ENCODE data around the gene RTL9.
"Not testable (repeated sequence)": the region's sequence is repeated elsewhere in the genome, so short reads cannot be mapped to it uniquely, and the experiment has no call there.

RTL9 gene

DNA sequence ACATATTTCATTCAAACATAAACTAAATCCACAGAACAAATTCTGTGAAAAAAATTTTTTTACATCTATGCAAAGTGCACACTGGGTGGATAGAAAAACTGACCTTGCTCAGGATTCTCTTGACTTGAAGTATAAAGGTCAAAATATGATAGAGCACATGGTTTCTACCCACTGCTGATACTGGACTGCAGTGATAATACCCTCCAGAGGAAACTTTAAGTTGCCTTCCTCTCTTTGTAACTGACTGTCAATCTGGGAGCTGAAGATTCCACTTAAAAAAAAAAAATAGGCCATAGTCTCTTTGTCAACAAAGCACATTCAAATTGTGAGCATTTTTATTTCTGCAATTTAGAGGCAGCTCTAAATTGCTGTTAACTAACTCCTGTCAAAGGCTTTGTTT is 37.6 kb upstream of the RTL9 start:
- Histone ChIP-seq H3K27me3 (ENCODE audit: low read depth, low read length) (no peaks in the 10 kb centered on the region), H3K27ac (ENCODE audit: low read length) (no peak overlapping the region), H3K4me1 (ENCODE audit: control insufficient read depth in 1 of 2, insufficient read depth in 2 of 2, low read length in 2 of 2) (peaks cover 0 to 4% of the 10 kb centered on the region in 2 donors), H3K4me3 (ENCODE audit: low read depth in 1 of 2, low read length in 2 of 2) (no peak overlapping the region), H3K9me3 (ENCODE audit: control insufficient read depth in 1 of 2, low read length in 2 of 2) (no peaks in the 10 kb centered on the region), H3K36me3 (ENCODE audit: control insufficient read depth in 1 of 2, insufficient read depth in 2 of 2, low read length in 2 of 2) (no peaks in the 10 kb centered on the region)

- H3K27me3 ChIP-seq (ENCODE audit: low read depth, low read length) = no peaks in the 10 kb centered on the region
- H3K4me1 ChIP-seq (ENCODE audit: control insufficient read depth in 1 of 2, insufficient read depth in 2 of 2, low read length in 2 of 2) = no peaks in the 10 kb centered on the region
- H3K27ac ChIP-seq (ENCODE audit: low read length) = no peak overlapping the region
- H3K9me3 ChIP-seq (ENCODE audit: control insufficient read depth in 1 of 2, low read length in 2 of 2) = no peaks in the 10 kb centered on the region
- no peak overlapping the region for H3K4me3 ChIP-seq (ENCODE audit: low read depth in 1 of 2, low read length in 2 of 2)
- no peaks in the 10 kb centered on the region for H3K36me3 ChIP-seq (ENCODE audit: control insufficient read depth in 1 of 2, insufficient read depth in 2 of 2, low read length in 2 of 2)
These were observed 37.0 kb upstream of the RTL9 start for GRCh38 chrX:110321670-110322069.

DNA sequence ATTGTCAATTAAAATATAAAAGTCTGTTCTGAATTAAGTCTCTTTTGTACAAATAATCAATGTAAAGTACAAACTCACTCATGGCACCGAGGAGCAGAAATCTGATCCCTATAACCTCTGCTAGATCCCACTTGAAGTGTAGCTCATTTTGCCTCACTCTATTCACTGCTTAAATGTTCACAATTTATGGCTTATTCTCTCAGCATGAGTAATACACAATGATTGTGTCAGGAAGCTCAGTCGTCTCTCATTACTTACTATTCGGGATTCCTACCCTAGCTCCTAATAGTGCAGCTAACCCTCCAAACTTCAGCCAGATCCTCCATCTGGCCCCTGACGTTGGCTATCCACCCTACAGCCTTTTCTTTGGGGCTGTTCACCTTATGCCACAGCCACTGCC is 36.0 kb upstream of the RTL9 start:
- Histone ChIP-seq H3K4me3 (ENCODE audit: low read depth in 1 of 2, low read length in 2 of 2) (no peak overlapping the region), H3K36me3 (ENCODE audit: control insufficient read depth in 1 of 2, insufficient read depth in 2 of 2, low read length in 2 of 2) (no peaks in the 10 kb centered on the region), H3K27me3 (ENCODE audit: low read depth, low read length) (no peaks in the 10 kb centered on the region), H3K27ac (ENCODE audit: low read length) (no peak overlapping the region), H3K4me1 (ENCODE audit: control insufficient read depth in 1 of 2, insufficient read depth in 2 of 2, low read length in 2 of 2) (no peaks in the 10 kb centered on the region), H3K9me3 (ENCODE audit: control insufficient read depth in 1 of 2, low read length in 2 of 2) (no peaks in the 10 kb centered on the region)

DNA sequence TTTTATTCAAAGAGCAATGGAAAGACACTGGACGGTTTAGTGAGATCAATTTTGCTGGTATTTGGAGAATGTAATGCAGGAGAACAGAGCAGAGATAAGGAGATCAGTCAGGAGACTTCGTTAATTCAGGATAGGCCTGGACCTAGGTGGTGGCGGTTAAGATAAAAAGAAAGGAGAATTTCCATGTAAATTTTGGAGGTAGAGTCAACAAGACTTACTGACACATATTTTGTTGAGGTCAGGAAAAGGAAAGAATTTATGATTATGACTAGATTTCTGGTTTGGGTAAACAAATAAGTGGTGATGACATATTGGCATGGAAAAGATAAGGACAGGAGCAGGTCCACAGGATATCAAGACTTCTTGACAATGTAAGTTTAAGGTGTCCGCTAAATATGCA is 31.9 kb upstream of the RTL9 start:
- H3K27me3 ChIP-seq (ENCODE audit: low read depth, low read length) = no peaks in the 10 kb centered on the region
- H3K4me3 ChIP-seq (ENCODE audit: low read depth in 1 of 2, low read length in 2 of 2) = no peak overlapping the region
- no peaks in the 10 kb centered on the region for H3K9me3 ChIP-seq (ENCODE audit: control insufficient read depth in 1 of 2, low read length in 2 of 2)
- no peaks in the 10 kb centered on the region for H3K36me3 ChIP-seq (ENCODE audit: control insufficient read depth in 1 of 2, insufficient read depth in 2 of 2, low read length in 2 of 2)
- H3K4me1 ChIP-seq (ENCODE audit: control insufficient read depth in 1 of 2, insufficient read depth in 2 of 2, low read length in 2 of 2) = no peaks in the 10 kb centered on the region
- no peak overlapping the region for H3K27ac ChIP-seq (ENCODE audit: low read length)

GRCh38 chrX:110327336-110327735 is 31.3 kb upstream of the RTL9 start:
- no peaks in the 10 kb centered on the region for H3K27me3 ChIP-seq (ENCODE audit: low read depth, low read length)
- no peak overlapping the region for H3K27ac ChIP-seq (ENCODE audit: low read length)
- no peaks in the 10 kb centered on the region for H3K4me1 ChIP-seq (ENCODE audit: control insufficient read depth in 1 of 2, insufficient read depth in 2 of 2, low read length in 2 of 2)
- H3K36me3 ChIP-seq (ENCODE audit: control insufficient read depth in 1 of 2, insufficient read depth in 2 of 2, low read length in 2 of 2) = no peaks in the 10 kb centered on the region
- no peaks in the 10 kb centered on the region for H3K9me3 ChIP-seq (ENCODE audit: control insufficient read depth in 1 of 2, low read length in 2 of 2)
- H3K4me3 ChIP-seq (ENCODE audit: low read depth in 1 of 2, low read length in 2 of 2) = no peak overlapping the region

DNA sequence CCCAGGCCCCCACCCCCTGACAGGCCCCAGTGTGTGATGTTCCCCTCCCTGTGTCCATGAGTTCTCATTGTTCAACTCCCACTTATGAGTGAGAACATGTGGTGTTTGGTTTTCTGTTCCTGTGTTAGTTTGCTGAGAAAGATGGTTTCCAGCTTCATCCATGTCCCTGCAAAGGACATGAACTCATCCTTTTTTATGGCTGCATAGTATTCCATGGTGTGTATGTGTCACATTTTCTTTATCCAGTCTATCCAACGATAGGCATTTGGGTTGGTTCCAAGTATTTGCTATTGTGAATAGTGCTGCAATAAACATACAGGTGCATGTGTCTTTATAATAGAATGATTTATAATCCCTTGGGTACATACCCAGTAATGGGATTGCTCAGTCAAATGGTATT is 30.0 kb upstream of the RTL9 start:
- not testable (repeated sequence) for H3K27me3 ChIP-seq (ENCODE audit: low read depth, low read length); H3K9me3 ChIP-seq (ENCODE audit: control insufficient read depth in 1 of 2, low read length in 2 of 2); H3K36me3 ChIP-seq (ENCODE audit: control insufficient read depth in 1 of 2, insufficient read depth in 2 of 2, low read length in 2 of 2)

DNA sequence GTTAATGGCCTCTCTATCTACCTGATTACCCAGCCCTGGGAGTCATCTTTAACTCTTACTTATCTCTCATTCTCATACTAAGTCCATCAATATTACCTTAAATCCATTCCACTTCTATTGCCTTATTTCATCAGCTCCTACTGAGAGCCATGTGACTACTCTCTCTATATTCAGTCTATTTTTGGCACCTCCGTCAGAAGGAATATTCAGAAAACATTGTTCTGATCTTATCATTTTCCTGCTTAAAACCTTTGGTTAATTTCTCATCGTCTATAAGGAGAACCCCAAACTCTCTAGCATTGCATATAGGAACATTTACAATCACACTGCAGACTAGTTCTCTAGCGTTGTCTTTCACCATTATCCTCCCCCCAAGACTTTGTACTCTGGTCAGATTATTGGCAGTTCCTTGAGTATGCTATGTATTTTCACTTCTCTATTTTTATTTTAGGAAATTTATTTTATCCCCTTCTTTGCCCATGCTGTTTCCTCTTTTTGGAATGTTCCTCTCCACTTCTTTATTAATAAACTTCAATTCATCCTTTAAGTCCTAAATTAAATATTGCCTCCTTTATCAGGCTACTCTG is 27.1 kb upstream of the RTL9 start:
- Histone ChIP-seq H3K9me3 (ENCODE audit: control insufficient read depth in 1 of 2, low read length in 2 of 2) (no peaks in the 10 kb centered on the region), H3K4me3 (ENCODE audit: low read depth in 1 of 2, low read length in 2 of 2) (no peak overlapping the region), H3K27ac (ENCODE audit: low read length) (no peak overlapping the region), H3K4me1 (ENCODE audit: control insufficient read depth in 1 of 2, insufficient read depth in 2 of 2, low read length in 2 of 2) (no peaks in the 10 kb centered on the region), H3K36me3 (ENCODE audit: control insufficient read depth in 1 of 2, insufficient read depth in 2 of 2, low read length in 2 of 2) (no peaks in the 10 kb centered on the region), H3K27me3 (ENCODE audit: low read depth, low read length) (no peaks in the 10 kb centered on the region)

More for the DNA sequence above, 30.0 kb upstream of the RTL9 start:
- H3K4me1 ChIP-seq (ENCODE audit: control insufficient read depth in 1 of 2, insufficient read depth in 2 of 2, low read length in 2 of 2); H3K4me3 ChIP-seq (ENCODE audit: low read depth in 1 of 2, low read length in 2 of 2); H3K27ac ChIP-seq (ENCODE audit: low read length): not testable (repeated sequence)

DNA sequence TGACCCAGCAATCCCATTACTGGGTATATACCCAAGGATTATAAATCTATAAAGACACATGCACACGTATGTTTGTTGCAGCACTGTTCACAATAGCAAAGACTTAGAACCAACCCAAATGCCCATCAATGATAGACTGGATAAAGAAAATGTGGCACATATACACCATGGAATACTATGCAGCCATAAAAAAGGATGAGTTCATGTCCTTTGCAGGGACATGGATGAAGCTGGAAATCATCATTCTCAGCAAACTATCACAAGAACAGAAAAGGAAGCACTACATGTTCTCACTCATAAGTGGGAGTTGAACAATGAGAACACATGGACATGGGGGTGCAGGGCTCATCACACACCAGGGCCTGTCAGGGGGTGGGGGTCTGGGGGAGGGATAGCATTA is 25.2 kb upstream of the RTL9 start:
- not testable (repeated sequence) for H3K4me3 ChIP-seq (ENCODE audit: low read depth in 1 of 2, low read length in 2 of 2); H3K4me1 ChIP-seq (ENCODE audit: control insufficient read depth in 1 of 2, insufficient read depth in 2 of 2, low read length in 2 of 2); H3K36me3 ChIP-seq (ENCODE audit: control insufficient read depth in 1 of 2, insufficient read depth in 2 of 2, low read length in 2 of 2); H3K9me3 ChIP-seq (ENCODE audit: control insufficient read depth in 1 of 2, low read length in 2 of 2); H3K27me3 ChIP-seq (ENCODE audit: low read depth, low read length); H3K27ac ChIP-seq (ENCODE audit: low read length)

GRCh38 chrX:110338935-110339334 is 19.7 kb upstream of the RTL9 start:
- H3K4me1 ChIP-seq (ENCODE audit: control insufficient read depth in 1 of 2, insufficient read depth in 2 of 2, low read length in 2 of 2) = no peaks in the 10 kb centered on the region
- no peaks in the 10 kb centered on the region for H3K36me3 ChIP-seq (ENCODE audit: control insufficient read depth in 1 of 2, insufficient read depth in 2 of 2, low read length in 2 of 2)
- no peak overlapping the region for H3K27ac ChIP-seq (ENCODE audit: low read length)
- H3K4me3 ChIP-seq (ENCODE audit: low read depth in 1 of 2, low read length in 2 of 2) = no peak overlapping the region
- H3K9me3 ChIP-seq (ENCODE audit: control insufficient read depth in 1 of 2, low read length in 2 of 2) = no peaks in the 10 kb centered on the region
- H3K27me3 ChIP-seq (ENCODE audit: low read depth, low read length) = no peaks in the 10 kb centered on the region

- H3K27ac ChIP-seq (ENCODE audit: low read length) = no peak overlapping the region
- no peaks in the 10 kb centered on the region for H3K27me3 ChIP-seq (ENCODE audit: low read depth, low read length)
- H3K4me1 ChIP-seq (ENCODE audit: control insufficient read depth in 1 of 2, insufficient read depth in 2 of 2, low read length in 2 of 2) = no peaks in the 10 kb centered on the region
- H3K4me3 ChIP-seq (ENCODE audit: low read depth in 1 of 2, low read length in 2 of 2) = no peak overlapping the region
- H3K9me3 ChIP-seq (ENCODE audit: control insufficient read depth in 1 of 2, low read length in 2 of 2) = no peaks in the 10 kb centered on the region
- H3K36me3 ChIP-seq (ENCODE audit: control insufficient read depth in 1 of 2, insufficient read depth in 2 of 2, low read length in 2 of 2) = no peaks in the 10 kb centered on the region
These were observed 17.2 kb upstream of the RTL9 start for GRCh38 chrX:110341189-110342035.

- no peak overlapping the region for H3K27ac ChIP-seq (ENCODE audit: low read length)
- H3K4me3 ChIP-seq (ENCODE audit: low read depth in 1 of 2, low read length in 2 of 2) = no peak overlapping the region
- H3K36me3 ChIP-seq (ENCODE audit: control insufficient read depth in 1 of 2, insufficient read depth in 2 of 2, low read length in 2 of 2) = no peaks in the 10 kb centered on the region
- H3K27me3 ChIP-seq (ENCODE audit: low read depth, low read length) = no peaks in the 10 kb centered on the region
- no peaks in the 10 kb centered on the region for H3K9me3 ChIP-seq (ENCODE audit: control insufficient read depth in 1 of 2, low read length in 2 of 2)
- no peaks in the 10 kb centered on the region for H3K4me1 ChIP-seq (ENCODE audit: control insufficient read depth in 1 of 2, insufficient read depth in 2 of 2, low read length in 2 of 2)
These were observed 12.0 kb upstream of the RTL9 start for GRCh38 chrX:110346681-110347080.

- H3K9me3 ChIP-seq (ENCODE audit: control insufficient read depth in 1 of 2, low read length in 2 of 2) = no peaks in the 10 kb centered on the region
- H3K4me3 ChIP-seq (ENCODE audit: low read depth in 1 of 2, low read length in 2 of 2) = no peak overlapping the region
- H3K36me3 ChIP-seq (ENCODE audit: control insufficient read depth in 1 of 2, insufficient read depth in 2 of 2, low read length in 2 of 2) = no peaks in the 10 kb centered on the region
- no peak overlapping the region for H3K27ac ChIP-seq (ENCODE audit: low read length)
- H3K4me1 ChIP-seq (ENCODE audit: control insufficient read depth in 1 of 2, insufficient read depth in 2 of 2, low read length in 2 of 2) = no peaks in the 10 kb centered on the region
- H3K27me3 ChIP-seq (ENCODE audit: low read depth, low read length) = no peaks in the 10 kb centered on the region
These were observed 625 bp downstream of the RTL9 start for GRCh38 chrX:110359273-110359672.

All from muscle layer of duodenum (tissue), 2 donors.